Loucy (cell line): Measurements from ENCODE around the gene FOXL3.

ENCODE experiments used
- EZH2phosphoT487 ChIP-seq: fragments of 200-600 bp; IDR thresholded peaks from 2 replicates; pipeline ENCODE4 v1.6.1; 2018; ENCODE audit warnings: antibody characterized with exemption, mild to moderate bottlenecking, moderate library complexity, borderline replicate concordance
- TF ChIP-seq, protein P1 (sequence below): fragments of 200-600 bp; sonication (generic); conservative IDR thresholded peaks from 2 replicates; pipeline ENCODE4 v1.5.1; 2014; ENCODE audit warnings: mild to moderate bottlenecking, antibody characterized with exemption, low read length

GRCh38 chr7:244974-245373 lies 45.0 kb upstream of the FOXL3 start:
- TF ChIP-seq, protein P1, sequence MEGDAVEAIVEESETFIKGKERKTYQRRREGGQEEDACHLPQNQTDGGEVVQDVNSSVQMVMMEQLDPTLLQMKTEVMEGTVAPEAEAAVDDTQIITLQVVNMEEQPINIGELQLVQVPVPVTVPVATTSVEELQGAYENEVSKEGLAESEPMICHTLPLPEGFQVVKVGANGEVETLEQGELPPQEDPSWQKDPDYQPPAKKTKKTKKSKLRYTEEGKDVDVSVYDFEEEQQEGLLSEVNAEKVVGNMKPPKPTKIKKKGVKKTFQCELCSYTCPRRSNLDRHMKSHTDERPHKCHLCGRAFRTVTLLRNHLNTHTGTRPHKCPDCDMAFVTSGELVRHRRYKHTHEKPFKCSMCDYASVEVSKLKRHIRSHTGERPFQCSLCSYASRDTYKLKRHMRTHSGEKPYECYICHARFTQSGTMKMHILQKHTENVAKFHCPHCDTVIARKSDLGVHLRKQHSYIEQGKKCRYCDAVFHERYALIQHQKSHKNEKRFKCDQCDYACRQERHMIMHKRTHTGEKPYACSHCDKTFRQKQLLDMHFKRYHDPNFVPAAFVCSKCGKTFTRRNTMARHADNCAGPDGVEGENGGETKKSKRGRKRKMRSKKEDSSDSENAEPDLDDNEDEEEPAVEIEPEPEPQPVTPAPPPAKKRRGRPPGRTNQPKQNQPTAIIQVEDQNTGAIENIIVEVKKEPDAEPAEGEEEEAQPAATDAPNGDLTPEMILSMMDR: no peak
- no peak for TF ChIP-seq EZH2phosphoT487
